ENCODE results near the gene YWHAH. TPM values are rescaled to one million over a fixed set of nuclear protein-coding genes. Genes with fewer than 3 reads are reported as not detected.

YWHAH gene
- total RNA-seq, 2 donors from 2014 or later: 41.9 to 62.4 TPM

GRCh38 chr22:31947296-31947695 lies 3.0 kb downstream of the YWHAH start:
- no peaks in the 10 kb centered on the region for H3K27me3 ChIP-seq (replicated peaks; ENCODE audit: insufficient read depth)
- DNase-seq (ENCODE audit: low spot score): no peak
- 20% methylated on average over 2 of the region's 2 CpGs for WGBS
- H3K4me3 ChIP-seq: no peak overlapping the region
- no peaks in the 10 kb centered on the region for H3K36me3 ChIP-seq
- no peaks in the 10 kb centered on the region for H3K4me1 ChIP-seq (replicated peaks)
- H3K9me3 ChIP-seq: no peaks in the 10 kb centered on the region
- intact Hi-C loops (cut with DNase I): loop anchor here (10.0 kb wide), 1 partner anchor 282 kb away; the partner anchor contains the start of gene PISD
- no peak overlapping the region for H3K27ac ChIP-seq
- TF ChIP-seq POLR2AphosphoS5 (IDR thresholded peaks at IDR 0.05): no peak
- no peak for TF ChIP-seq POLR2A (IDR thresholded peaks at IDR 0.05)
- TF ChIP-seq, protein P1, sequence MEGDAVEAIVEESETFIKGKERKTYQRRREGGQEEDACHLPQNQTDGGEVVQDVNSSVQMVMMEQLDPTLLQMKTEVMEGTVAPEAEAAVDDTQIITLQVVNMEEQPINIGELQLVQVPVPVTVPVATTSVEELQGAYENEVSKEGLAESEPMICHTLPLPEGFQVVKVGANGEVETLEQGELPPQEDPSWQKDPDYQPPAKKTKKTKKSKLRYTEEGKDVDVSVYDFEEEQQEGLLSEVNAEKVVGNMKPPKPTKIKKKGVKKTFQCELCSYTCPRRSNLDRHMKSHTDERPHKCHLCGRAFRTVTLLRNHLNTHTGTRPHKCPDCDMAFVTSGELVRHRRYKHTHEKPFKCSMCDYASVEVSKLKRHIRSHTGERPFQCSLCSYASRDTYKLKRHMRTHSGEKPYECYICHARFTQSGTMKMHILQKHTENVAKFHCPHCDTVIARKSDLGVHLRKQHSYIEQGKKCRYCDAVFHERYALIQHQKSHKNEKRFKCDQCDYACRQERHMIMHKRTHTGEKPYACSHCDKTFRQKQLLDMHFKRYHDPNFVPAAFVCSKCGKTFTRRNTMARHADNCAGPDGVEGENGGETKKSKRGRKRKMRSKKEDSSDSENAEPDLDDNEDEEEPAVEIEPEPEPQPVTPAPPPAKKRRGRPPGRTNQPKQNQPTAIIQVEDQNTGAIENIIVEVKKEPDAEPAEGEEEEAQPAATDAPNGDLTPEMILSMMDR (IDR thresholded peaks at IDR 0.05): peak in 3 of 4 experiments; percentile 38 to 64 (median 61)

DNA sequence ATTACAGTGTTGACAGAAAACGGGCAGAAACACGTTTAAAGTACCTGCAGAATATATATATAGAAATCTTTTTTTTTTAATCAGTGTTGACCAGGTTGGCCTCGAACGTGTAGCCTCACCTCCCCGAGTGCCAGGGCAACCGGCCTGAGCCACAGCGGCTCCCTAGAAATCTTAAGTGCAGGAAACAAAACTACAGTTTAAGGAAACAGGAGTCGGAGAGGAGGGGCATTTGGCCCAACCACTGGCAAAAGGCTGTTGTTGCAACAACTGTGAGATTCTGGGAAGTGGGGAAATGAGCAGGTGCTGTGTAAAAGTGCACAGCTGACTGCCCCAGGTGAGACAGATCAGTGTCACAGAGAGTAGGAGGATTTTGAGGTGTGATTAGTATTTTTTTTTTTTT lies 3.7 kb downstream of the YWHAH start:
- Histone ChIP-seq H3K4me1 (replicated peaks) (no peaks in the 10 kb centered on the region), H3K36me3 (no peaks in the 10 kb centered on the region), H3K4me3 (no peak overlapping the region), H3K27me3 (replicated peaks; ENCODE audit: insufficient read depth) (no peaks in the 10 kb centered on the region), H3K9me3 (no peaks in the 10 kb centered on the region), H3K27ac (no peak overlapping the region)
- TF ChIP-seq POLR2A (IDR thresholded peaks at IDR 0.05) (no peak), POLR2AphosphoS5 (IDR thresholded peaks at IDR 0.05) (no peak)
- TF ChIP-seq, protein P1 (IDR thresholded peaks at IDR 0.05): no peak
- intact Hi-C loops (cut with DNase I): loop anchor here (10.0 kb wide), 1 partner anchor 283 kb away; the partner anchor contains the start of gene PISD
- no peak for DNase-seq (ENCODE audit: low spot score)
- 49% methylated on average over 8 of the region's 8 CpGs for WGBS

DNA sequence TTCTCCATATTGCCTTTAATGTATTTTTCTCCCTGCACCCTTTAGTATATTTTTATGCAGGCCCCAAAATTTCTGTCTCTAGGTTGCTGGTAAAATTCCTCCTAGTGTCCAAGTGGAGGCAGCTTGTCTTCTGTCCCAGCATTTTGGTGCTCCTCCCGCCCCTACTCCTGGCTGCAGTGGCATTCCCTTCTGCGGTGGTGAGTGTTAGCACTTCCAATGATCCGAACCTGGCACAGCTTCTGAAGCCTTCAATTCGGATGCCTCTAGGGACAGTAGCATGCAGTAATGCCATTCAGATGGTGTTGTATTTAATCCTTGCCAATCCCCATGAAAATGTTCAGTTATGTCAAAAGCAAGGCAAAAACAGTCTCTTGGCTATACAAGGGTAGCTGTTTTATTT lies 5.9 kb downstream of the YWHAH start:
- Histone ChIP-seq H3K4me3 (no peak overlapping the region), H3K27me3 (replicated peaks; ENCODE audit: insufficient read depth) (no peaks in the 10 kb centered on the region), H3K36me3 (no peaks in the 10 kb centered on the region), H3K4me1 (replicated peaks) (no peaks in the 10 kb centered on the region), H3K9me3 (no peaks in the 10 kb centered on the region), H3K27ac (no peak overlapping the region)
- TF ChIP-seq POLR2A (IDR thresholded peaks at IDR 0.05) (no peak), POLR2AphosphoS5 (IDR thresholded peaks at IDR 0.05) (no peak)
- TF ChIP-seq, protein P1 (IDR thresholded peaks at IDR 0.05): no peak
- intact Hi-C loops (cut with DNase I): no loop called here
- WGBS: 38% methylated on average over 4 of the region's 4 CpGs
- DNase-seq (ENCODE audit: low spot score): no peak

DNA sequence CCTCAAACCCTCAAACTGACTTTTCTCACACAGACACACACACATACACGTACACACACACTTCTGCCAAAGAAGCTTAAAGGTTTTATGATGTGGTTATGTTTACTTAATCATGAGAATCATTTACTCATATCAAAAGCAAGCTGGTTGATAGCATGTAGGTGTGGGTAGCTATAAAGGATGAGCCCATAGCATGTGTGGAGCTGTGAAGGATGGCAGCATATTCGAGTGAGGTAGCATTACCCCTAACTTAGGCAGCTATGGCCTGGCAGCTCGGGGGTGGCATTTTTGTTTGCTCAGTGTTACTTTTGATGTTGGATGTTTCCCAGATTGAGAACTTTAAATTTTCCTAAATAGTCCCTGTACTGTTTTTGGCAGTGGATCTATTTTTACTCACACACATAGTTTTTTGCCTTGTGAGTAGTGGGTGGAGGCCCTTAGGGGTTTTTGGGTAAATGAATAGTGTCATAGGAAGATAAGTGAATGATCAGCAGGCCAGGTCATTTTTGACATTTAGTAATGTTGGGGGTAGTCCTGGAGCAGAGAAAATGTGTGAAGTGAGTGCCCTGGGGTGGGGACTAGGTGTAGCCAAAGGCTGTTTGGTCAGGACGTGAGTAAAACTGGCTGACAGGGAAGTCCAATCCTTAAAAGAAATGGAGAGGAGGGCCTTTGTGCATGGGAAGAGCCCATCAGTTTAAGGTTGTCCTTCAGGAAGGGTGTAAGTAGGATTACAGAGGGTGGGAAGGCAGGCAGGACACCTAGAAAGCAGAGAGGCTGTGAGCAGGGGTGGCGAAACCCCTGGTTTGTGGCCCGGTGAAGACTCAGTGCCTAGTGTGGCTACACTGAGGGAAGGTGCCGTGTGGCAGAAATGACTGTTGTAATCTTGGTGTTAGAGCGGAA lies 7.1 kb downstream of the YWHAH start:
- 67% methylated on average over 8 of the region's 8 CpGs for WGBS
- no peak for DNase-seq (ENCODE audit: low spot score)
- intact Hi-C loops (cut with DNase I): no loop called here

More for the DNA sequence above, 7.1 kb downstream of the YWHAH start:
- no peaks in the 10 kb centered on the region for H3K27me3 ChIP-seq (replicated peaks; ENCODE audit: insufficient read depth)
- H3K4me3 ChIP-seq: no peak overlapping the region
- no peaks in the 10 kb centered on the region for H3K9me3 ChIP-seq
- no peak overlapping the region for H3K27ac ChIP-seq
- H3K36me3 ChIP-seq: no peaks in the 10 kb centered on the region
- TF ChIP-seq POLR2A (IDR thresholded peaks at IDR 0.05) (no peak), POLR2AphosphoS5 (IDR thresholded peaks at IDR 0.05) (no peak)
- TF ChIP-seq, protein P1 (IDR thresholded peaks at IDR 0.05): no peak
- H3K4me1 ChIP-seq (replicated peaks): no peaks in the 10 kb centered on the region
